HUES64 (cell line): ENCODE measurements around the gene EDC3.
"Not testable (repeated sequence)": the region's sequence is repeated elsewhere in the genome, so short reads cannot be mapped to it uniquely, and the experiment has no call there.

Experiments used
- H3K27ac ChIP-seq: 2 replicates; pipeline ENCODE4 v1.7.0; 2013; ENCODE audit warnings: low read depth, low read length, inconsistent platforms
- H3K27me3 ChIP-seq: 2 replicates; pipeline ENCODE4 v1.6.1; 2013; ENCODE audit warnings: mild to moderate bottlenecking, low read length; ENCODE audit not compliant: insufficient read depth
- H3K36me3 ChIP-seq: 2 replicates; pipeline ENCODE4 v1.6.1; 2013; ENCODE audit warnings: mild to moderate bottlenecking, low read length; ENCODE audit not compliant: insufficient read depth
- H3K4me1 ChIP-seq: 2 replicates; pipeline ENCODE4 v1.6.1; 2013; ENCODE audit warnings: mild to moderate bottlenecking, low read length, moderate library complexity; ENCODE audit not compliant: insufficient read depth
- H3K4me3 ChIP-seq: 2 replicates; pipeline ENCODE4 v1.5.1; 2013; ENCODE audit warnings: mild to moderate bottlenecking, low read length, moderate library complexity
- H3K9ac ChIP-seq: 2 replicates; pipeline ENCODE4 v1.6.1; 2013; ENCODE audit warnings: mild to moderate bottlenecking, low read depth, low read length
- H3K9me3 ChIP-seq: 2 replicates; pipeline ENCODE4 v1.6.1; 2013; ENCODE audit warnings: low read depth, low read length; ENCODE audit not compliant: insufficient read depth
- WGBS: fragments of 150-250, 120-280 bp; methylation state at CpG from one replicate; pipeline ENCODE4 v1.1.7; 2013; ENCODE audit warnings: missing lambda C conversion rate; 5-methylcytosine and 5-hydroxymethylcytosine counted together

EDC3 gene

DNA sequence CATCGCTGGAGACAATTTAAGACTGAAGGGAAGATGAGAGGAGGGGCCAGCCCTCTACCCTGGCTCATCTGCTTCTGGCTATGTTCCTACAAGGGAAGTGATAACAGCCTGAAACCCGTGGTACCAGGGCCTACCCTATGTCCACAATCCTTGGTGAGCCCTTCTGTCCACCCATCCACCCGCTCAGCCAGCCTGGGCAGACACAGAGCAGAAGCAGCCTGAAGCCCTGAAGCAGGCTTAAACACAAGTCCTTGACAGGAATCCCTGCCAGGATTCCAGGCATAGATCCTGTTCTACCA is 64.8 kb downstream of the EDC3 start:
- WGBS = 90% methylated on average over 3 of the region's 3 CpGs
- Histone ChIP-seq H3K9me3 (no peaks in the 10 kb centered on the region), H3K4me3 (no peak overlapping the region), H3K4me1 (no peaks in the 10 kb centered on the region), H3K9ac (no peak overlapping the region), H3K27me3 (no peaks in the 10 kb centered on the region), H3K27ac (no peak overlapping the region), H3K36me3 (peaks cover 87% of the 10 kb centered on the region)

DNA sequence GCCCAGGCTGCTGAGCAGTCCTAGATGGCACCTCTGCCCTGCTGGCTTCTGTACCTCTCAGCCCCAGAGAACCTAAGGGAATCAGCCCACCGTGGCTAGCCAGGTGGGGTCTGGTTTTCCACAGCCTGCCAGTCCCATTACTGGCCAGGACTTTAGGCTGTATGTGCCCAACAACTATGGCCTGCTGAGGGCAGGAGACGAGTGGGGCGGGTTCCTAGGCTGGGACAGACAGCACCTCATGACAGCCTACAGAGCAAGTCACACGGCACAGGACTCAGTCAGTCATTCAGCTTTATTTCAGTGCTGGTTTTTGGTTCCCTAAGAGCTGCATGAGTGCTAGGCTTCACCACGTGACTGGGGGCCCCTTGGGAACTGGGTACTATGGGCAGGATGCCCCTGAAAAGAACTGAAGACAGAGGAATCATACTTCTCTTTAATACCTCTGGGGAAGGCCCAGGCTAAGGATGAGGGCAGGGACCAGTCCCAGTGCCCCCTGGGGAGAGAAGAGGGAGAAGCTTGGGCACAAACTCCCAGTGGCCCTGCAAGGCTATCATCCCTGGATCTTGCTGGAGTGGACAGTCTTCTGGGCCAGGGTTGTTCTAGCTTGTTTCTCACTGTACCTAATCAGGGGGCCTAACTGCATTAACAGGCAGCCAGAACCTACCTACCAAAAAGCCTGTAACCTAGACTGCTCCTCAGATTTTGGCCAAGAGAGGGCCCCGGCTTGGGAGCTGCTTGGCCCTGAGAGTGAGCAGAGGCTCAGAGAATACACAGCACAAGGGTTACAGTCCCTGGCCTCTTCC is 65.3 kb downstream of the EDC3 start:
- no peak overlapping the region for H3K4me3 ChIP-seq
- H3K4me1 ChIP-seq = no peaks in the 10 kb centered on the region
- no peak overlapping the region for H3K27ac ChIP-seq

DNA sequence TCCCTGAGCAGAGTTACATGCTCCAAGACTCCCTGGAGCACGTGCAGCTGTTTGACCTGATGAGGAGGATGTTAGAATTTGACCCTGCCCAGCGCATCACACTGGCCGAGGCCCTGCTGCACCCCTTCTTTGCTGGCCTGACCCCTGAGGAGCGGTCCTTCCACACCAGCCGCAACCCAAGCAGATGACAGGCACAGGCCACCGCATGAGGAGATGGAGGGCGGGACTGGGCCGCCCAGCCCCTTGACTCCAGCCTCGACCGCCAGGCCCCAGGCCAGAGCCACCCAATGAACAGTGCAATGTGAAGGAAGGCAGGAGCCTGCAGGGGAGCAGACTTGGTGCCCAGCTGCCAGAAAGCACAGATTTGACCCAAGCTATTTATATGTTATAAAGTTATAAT is 66.1 kb downstream of the EDC3 start:
- H3K9ac ChIP-seq, H3K27ac ChIP-seq, H3K4me1 ChIP-seq, H3K4me3 ChIP-seq, H3K9me3 ChIP-seq, H3K27me3 ChIP-seq: not testable (repeated sequence)
- H3K36me3 ChIP-seq = peaks cover 93% of the 10 kb centered on the region
- WGBS = 95% methylated on average over 10 of the region's 10 CpGs

More for the DNA sequence above, 65.3 kb downstream of the EDC3 start:
- no peaks in the 10 kb centered on the region for H3K9me3 ChIP-seq
- H3K36me3 ChIP-seq = peaks cover 92% of the 10 kb centered on the region
- no peak overlapping the region for H3K9ac ChIP-seq
- no peaks in the 10 kb centered on the region for H3K27me3 ChIP-seq
- WGBS = 92% methylated on average over 6 of the region's 6 CpGs

DNA sequence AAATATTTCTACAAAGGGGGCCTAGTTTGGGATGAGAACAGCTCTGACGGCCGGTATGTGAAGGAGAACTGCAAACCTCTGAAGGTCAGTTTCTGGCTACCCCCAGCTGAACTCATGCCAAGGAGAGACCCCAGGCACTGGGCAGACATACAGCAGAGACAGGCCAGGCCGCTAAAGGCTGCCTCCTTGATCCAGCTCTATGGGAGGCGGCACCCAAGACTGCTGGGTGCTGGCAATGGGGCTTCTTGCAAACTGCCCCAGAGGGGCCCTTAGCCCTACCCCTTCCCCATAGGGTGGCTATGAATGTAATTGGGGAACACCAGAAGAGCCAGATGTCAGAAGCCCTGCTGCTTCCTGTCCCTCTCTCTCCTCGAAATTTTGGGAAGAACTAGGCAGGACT is 66.9 kb downstream of the EDC3 start:
- WGBS = 94% methylated on average over 5 of the region's 5 CpGs

DNA sequence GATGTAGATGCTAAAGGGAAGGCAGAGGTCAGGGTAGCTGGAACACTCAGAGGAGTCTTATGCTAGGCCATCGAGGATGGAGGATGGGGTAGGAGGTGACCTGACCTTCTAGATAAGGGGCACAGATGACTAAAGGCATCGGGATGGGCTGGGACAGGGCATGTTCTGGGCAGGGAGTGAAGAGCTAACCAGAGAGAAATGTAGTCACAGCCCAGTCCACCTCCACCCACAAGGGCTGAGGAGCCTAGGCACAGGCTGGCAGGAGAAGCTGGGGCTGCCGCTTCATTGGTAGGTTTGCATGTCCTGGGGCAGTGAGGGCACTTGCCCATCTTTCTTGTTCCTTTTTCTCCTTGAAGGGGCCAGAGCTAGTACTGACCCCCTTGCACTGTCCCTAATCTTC is 67.6 kb downstream of the EDC3 start:
- WGBS = 96% methylated on average over 3 of the region's 3 CpGs
- Histone ChIP-seq H3K27me3 (no peaks in the 10 kb centered on the region), H3K27ac (no peak overlapping the region), H3K9ac (no peak overlapping the region), H3K4me3 (no peak overlapping the region), H3K36me3 (peaks cover 95% of the 10 kb centered on the region), H3K4me1 (no peaks in the 10 kb centered on the region), H3K9me3 (no peaks in the 10 kb centered on the region)

More for the DNA sequence above, 66.9 kb downstream of the EDC3 start:
- Histone ChIP-seq H3K9ac (no peak overlapping the region), H3K9me3 (no peaks in the 10 kb centered on the region), H3K27me3 (no peaks in the 10 kb centered on the region), H3K36me3 (peaks cover 93% of the 10 kb centered on the region), H3K4me1 (no peaks in the 10 kb centered on the region), H3K27ac (no peak overlapping the region), H3K4me3 (no peak overlapping the region)

DNA sequence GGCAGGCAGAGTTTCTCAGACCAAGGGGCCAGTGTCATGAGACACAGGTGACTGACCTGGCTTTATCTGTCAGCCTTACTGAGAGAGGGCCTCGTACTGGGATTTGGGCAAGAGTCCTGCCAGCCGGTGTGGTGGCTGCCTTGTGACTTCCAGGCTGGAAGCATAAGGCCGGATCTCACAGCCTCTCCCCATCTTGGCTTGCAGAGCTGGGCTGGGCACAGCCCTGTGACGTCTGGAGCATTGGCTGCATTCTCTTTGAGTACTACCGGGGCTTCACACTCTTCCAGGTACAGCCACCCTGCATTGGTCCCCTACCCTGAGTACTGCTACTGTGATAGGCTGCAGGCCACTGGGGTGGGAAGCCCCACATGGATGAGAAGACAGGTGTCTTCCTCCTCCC is 68.1 kb downstream of the EDC3 start:
- Histone ChIP-seq H3K4me3 (no peak overlapping the region), H3K36me3 (peaks cover 95% of the 10 kb centered on the region), H3K9ac (no peak overlapping the region), H3K27me3 (no peaks in the 10 kb centered on the region), H3K27ac (no peak overlapping the region), H3K9me3 (no peaks in the 10 kb centered on the region), H3K4me1 (no peaks in the 10 kb centered on the region)
- 94% methylated on average over 5 of the region's 5 CpGs for WGBS

DNA sequence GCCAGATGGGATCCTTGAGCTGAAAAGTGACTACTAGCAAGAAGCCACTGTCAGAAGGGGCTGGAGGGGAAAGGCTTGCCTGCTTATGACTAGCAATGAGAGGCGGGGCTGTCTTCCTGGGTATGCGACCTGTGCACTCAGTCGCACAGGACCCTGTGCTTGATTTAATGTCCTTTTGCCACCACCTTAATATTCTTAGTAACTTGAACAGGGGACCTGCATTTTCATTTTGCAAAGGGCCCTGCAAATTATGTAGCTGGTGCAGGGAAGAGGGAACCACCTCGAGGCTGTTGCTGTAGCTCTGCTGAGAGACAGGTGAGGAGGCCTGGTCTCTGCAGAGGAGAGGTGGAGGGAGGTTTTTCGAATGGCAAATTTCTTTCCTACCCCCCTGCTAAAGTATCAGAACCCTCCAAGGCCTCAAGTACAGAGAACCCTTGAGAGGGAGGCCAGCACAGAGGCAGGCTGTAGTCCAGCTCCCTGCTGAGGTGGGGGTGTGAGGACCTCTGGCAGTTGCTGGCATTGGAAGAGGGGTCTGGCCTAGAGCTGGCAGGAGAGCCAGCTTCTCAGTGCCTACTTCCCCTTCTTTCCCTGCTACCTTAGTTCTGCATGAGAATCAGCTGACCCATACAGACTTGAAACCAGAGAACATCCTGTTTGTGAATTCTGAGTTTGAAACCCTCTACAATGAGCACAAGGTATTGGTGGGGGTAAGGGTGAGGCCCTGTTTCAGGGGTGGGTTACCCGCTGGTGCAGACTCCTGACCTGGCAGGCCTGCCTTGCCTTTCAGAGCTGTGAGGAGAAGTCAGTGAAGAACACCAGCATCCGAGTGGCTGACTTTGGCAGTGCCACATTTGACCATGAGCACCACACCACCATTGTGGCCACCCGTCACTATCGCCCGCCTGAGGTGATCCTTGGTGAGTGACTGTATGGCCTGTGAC is 68.8 kb downstream of the EDC3 start:
- H3K4me1 ChIP-seq = no peaks in the 10 kb centered on the region
- H3K27me3 ChIP-seq = no peaks in the 10 kb centered on the region
- no peak overlapping the region for H3K4me3 ChIP-seq
- H3K9me3 ChIP-seq = no peaks in the 10 kb centered on the region
- 95% methylated on average over 9 of the region's 10 CpGs for WGBS
- no peak overlapping the region for H3K9ac ChIP-seq
- peaks cover 95% of the 10 kb centered on the region for H3K36me3 ChIP-seq
- H3K27ac ChIP-seq = no peak overlapping the region

DNA sequence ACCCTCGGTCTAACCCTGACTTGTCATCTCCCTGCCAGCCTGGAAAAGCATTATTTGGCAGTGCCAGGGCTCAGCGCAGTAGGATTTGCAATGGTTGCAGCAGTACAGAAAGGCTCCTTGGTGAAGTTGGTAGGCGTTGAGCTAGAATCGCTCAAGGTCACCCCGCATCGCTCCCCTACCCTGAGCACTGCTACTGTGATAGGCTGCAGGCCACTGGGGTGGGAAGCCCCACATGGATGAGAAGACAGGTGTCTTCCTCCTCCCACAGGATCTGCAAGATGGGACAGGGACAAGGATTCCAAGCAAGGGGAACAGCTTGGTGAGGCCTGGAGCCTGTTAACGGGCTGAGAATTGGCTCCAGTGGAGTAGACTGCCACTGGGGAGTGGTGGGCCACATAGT is 69.5 kb downstream of the EDC3 start:
- H3K9me3 ChIP-seq = no peaks in the 10 kb centered on the region
- H3K27ac ChIP-seq = no peak overlapping the region
- H3K4me3 ChIP-seq = no peak overlapping the region
- no peak overlapping the region for H3K9ac ChIP-seq
- whole genome bisulfite sequencing = 96% methylated on average over 7 of the region's 7 CpGs
- H3K4me1 ChIP-seq = no peaks in the 10 kb centered on the region
- H3K36me3 ChIP-seq = peaks cover 97% of the 10 kb centered on the region
- H3K27me3 ChIP-seq = no peaks in the 10 kb centered on the region

DNA sequence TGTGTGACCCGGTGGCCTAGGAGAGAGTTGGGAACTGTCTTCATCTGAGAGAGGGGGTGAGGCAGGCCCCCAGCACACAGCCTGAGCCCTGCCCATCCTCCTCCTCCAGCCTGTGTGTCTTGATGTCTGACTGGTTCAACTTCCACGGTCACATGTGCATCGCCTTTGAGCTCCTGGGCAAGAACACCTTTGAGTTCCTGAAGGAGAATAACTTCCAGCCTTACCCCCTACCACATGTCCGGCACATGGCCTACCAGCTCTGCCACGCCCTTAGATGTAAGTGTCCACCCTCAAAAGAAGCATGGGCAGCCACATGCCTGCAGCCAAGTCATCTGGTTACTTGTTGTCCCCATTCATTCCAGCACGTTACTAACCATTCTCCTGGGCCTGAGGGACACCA is 70.1 kb downstream of the EDC3 start:
- Histone ChIP-seq H3K4me3 (no peak overlapping the region), H3K36me3 (peaks cover 96% of the 10 kb centered on the region), H3K27ac (no peak overlapping the region), H3K27me3 (no peaks in the 10 kb centered on the region), H3K4me1 (no peaks in the 10 kb centered on the region), H3K9me3 (no peaks in the 10 kb centered on the region), H3K9ac (no peak overlapping the region)
- WGBS = 86% methylated on average over 6 of the region's 6 CpGs

DNA sequence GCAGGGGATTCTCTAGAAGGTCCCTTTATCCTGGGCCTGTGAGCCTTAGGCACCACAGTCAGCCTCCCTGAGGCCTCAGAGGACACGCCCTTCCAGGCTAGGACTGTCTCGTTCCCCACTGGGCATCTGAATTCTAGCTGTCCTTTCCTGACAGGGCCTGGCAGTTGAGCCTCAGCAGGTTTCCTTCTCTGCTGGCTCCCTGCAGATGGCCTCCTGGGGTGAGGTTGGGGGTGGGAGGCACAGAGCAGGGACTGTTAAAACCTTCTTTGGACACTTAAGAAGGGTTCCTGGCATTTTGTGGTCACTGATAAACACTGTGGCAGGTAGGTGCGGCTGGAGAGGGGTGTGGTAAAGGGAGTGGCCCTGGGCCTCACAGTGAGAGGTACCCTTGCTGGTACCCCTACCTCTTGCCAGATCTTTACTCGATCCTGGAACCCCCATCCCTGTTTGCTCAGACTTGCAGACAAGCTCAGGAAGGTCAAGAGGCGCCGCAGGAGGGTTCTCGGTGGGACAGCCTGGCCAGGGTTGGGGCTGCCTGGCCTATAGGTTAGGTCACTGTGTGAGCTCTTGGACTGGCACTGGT is 71.7 kb downstream of the EDC3 start:
- Histone ChIP-seq H3K27me3 (no peaks in the 10 kb centered on the region), H3K36me3 (peaks cover 98% of the 10 kb centered on the region), H3K9me3 (no peaks in the 10 kb centered on the region), H3K9ac (no peak overlapping the region), H3K27ac (no peak overlapping the region), H3K4me1 (no peaks in the 10 kb centered on the region), H3K4me3 (no peak overlapping the region)
- 91% methylated on average over 7 of the region's 7 CpGs for WGBS

DNA sequence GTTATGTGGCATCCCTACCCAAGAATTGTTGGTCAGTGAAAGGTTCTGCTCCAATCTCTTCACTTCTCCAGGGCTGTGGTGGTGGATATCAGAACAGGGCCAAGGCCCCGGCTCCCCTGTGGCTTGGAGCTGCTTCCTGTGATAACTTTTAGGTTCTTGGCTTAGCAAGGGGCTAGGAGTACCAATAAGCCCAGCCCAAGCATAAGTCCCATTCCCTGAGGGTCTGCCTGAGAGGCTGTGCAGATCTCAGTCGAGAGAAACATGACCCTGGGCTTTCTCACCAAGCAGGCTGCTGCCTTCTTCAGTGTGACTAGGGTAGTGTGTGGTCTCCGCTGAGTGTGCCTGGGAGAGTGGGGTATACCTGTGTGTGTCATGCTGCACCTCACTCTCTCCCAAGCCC is 73.1 kb downstream of the EDC3 start:
- Histone ChIP-seq H3K9ac (no peak overlapping the region), H3K4me1 (no peaks in the 10 kb centered on the region), H3K4me3 (no peak overlapping the region), H3K27me3 (no peaks in the 10 kb centered on the region), H3K27ac (no peak overlapping the region), H3K9me3 (no peaks in the 10 kb centered on the region), H3K36me3 (peaks cover 87% of the 10 kb centered on the region)
- 95% methylated on average over 2 of the region's 3 CpGs for WGBS
